K562 (cell line): ENCODE results near the gene FUT6.

ENCODE experiments used
- HNRNPH1 ChIP-seq: fragments of 200-400 bp; formaldehyde crosslinking; optimal IDR thresholded peaks from 2 replicates; pipeline ENCODE3; 2017; ENCODE audit warnings: low read depth, mild to moderate bottlenecking, low read length, moderate library complexity
- MYC ChIP-seq, 2 experiments: fragments of 250-450 bp in 1 of 2; sonication (Bioruptor Pico) in 1 of 2; IDR thresholded peaks; 2 replicates each; pipeline versions ENCODE4 v1.5.1 to v1.6.1; 2012 to 2021; ENCODE audit warnings: low read depth in 2 of 2, borderline replicate concordance in 1 of 2, improper control_type of control experiment in 1 of 2, low read length in 1 of 2, mild to moderate bottlenecking in 1 of 2, moderate library complexity in 1 of 2
- OTX1 ChIP-seq: fragments of 450-650 bp; formaldehyde crosslinking; IDR thresholded peaks from 2 replicates; pipeline ENCODE4 v1.4.0; 2022; ENCODE audit warnings: mild to moderate bottlenecking
- PHB2 ChIP-seq: fragments of 450-650 bp; IDR thresholded peaks from 2 replicates; pipeline ENCODE4 v1.6.1; 2017; ENCODE audit warnings: low read depth
- POLR2A ChIP-seq: fragments of 450-650 bp; conservative IDR thresholded peaks from 2 replicates; pipeline ENCODE4 v1.6.1; 2016
- TF ChIP-seq, protein P1 (sequence below), 3 experiments: IDR thresholded peaks in 2 of 3; conservative IDR thresholded peaks in 1 of 3; 2 replicates each; pipeline ENCODE4 v1.5.1; 2011 to 2012; ENCODE audit warnings: low read length in 3 of 3, mild to moderate bottlenecking in 3 of 3, control low read depth in 2 of 3, improper control_type of control experiment in 1 of 3, inconsistent platforms in 1 of 3, low read depth in 1 of 3, mixed read lengths in 1 of 3, moderate library complexity in 1 of 3; ENCODE audit not compliant: insufficient read depth in 2 of 3

DNA sequence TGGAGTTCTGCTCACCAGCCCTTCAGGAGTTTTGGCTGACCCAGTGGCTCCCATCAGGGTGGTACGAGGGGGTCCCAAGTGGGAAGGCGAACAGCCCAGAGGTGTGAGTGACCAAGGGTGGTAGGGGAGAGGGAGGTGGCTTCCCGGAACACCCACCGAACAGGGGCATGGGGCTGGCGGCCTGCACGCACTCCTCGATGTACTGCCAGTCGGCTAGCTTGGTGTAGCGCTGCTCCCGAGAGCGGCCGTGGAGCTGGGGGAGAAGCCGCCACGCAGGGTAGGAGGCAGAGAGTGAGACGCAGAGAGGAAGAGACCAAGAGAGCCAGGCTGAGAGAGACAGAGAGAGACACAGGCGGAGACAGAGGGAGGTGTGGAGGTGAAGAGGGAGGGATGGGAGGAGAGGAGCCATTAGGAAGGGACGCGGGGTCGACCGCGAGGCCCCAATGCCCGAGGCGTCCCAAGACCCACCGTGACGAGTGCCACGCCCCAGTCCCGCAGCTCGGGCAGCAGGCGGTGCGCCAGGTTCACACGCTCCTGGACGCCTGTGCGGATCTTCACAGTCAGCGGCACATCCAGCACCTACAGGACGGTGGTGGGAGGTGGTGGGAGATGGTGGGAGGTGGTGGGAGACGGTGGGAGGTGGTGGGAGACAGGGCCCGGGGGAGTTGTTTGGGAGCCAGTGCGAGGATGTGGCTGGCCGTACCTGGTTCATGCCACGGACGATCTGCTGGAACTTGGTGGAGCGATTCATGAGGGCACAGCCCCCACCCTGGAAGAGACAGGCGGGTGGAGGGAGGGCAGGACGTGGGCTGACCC, 52.7 kb downstream of the FUT6 start:
- TF ChIP-seq HNRNPH1 (no peak), MYC (IDR thresholded peaks at IDR 0.05; ENCODE audit: low read depth, low read length) (no peak), MYC (CRISPR knock-in tag; IDR thresholded peaks at IDR 0.05; ENCODE audit: borderline replicate concordance, low read depth) (no peak), PHB2 (no peak), OTX1 (CRISPR knock-in tag) (no peak), POLR2A (no peak)
- TF ChIP-seq, protein P1, sequence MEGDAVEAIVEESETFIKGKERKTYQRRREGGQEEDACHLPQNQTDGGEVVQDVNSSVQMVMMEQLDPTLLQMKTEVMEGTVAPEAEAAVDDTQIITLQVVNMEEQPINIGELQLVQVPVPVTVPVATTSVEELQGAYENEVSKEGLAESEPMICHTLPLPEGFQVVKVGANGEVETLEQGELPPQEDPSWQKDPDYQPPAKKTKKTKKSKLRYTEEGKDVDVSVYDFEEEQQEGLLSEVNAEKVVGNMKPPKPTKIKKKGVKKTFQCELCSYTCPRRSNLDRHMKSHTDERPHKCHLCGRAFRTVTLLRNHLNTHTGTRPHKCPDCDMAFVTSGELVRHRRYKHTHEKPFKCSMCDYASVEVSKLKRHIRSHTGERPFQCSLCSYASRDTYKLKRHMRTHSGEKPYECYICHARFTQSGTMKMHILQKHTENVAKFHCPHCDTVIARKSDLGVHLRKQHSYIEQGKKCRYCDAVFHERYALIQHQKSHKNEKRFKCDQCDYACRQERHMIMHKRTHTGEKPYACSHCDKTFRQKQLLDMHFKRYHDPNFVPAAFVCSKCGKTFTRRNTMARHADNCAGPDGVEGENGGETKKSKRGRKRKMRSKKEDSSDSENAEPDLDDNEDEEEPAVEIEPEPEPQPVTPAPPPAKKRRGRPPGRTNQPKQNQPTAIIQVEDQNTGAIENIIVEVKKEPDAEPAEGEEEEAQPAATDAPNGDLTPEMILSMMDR (IDR thresholded peaks at IDR 0.05 in 2 of 3, conservative IDR thresholded peaks at IDR 0.05 in 1 of 3; ENCODE audit: insufficient read depth in 2 of 3, low read depth in 1 of 3, low read length in 3 of 3), result no peak
